ENCODE results near the gene TMEM229B. TPM values are rescaled to one million over a fixed set of nuclear protein-coding genes. Genes with fewer than 3 reads are reported as not detected.
"Not testable (repeated sequence)": the region's sequence is repeated elsewhere in the genome, so short reads cannot be mapped to it uniquely, and the experiment has no call there.

Gene TMEM229B
- total RNA-seq, 1 donor from 2014 or later, result 1.4 TPM

DNA sequence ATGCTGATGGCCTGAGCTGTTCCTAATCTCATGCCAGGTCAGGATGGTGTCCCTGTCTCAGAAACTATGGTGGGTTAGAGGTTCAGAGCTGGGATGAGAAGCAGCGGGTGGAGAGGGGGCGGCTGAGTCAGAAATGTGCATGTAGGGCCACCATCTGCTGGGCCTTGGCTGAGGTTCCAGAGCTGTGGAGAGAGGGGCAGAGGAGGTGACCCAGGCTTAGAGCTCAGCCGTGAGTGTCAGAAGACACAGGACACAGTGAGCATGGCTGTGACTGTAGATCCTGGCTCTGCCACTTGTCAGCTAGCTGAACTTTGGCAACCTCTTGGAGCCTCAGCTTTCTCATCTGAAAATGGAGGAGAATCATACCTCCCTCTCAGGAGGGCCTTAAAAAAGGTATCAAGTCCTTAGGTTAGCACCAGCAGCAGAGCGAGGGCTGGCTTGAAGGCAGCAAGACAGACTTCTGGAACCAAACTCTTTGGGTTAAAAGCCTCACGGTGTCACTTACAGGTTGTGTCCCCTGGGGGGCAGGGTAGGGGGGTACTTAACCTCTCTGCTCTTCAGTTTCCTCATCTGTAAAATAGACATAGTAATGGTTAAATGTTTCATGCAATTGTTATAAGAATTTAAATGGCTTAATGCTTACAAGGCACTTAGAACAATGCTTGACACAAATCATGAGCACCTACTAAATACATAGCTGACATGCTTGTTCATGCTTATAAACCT is 34.8 kb downstream of the TMEM229B start:
- H3K27ac ChIP-seq (replicated peaks), result peak overlapping the region; percentile 18
- intact Hi-C loops (cut with micrococcal nuclease), result no loop called here

DNA sequence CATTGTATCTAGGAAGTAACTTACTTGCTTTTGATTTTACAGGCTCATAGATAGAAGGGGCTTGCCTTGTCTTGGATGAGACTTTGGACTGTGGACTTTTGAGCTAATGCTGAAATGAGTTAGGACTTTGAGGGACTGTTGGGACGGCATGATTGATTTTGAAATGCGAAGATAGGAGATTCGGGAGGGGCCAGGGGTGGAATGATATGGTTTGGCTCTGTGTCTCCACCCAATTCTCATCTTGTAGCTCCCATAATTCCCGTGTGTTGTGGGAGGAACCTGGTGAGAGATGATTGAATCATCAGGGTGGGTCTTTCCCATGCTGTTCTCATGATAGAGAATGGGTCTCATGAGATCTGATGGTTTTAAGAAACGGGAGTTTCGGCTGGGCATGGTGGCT is 36.9 kb downstream of the TMEM229B start:
- H3K36me3 ChIP-seq; H3K9me3 ChIP-seq (replicated peaks); intact Hi-C loops (cut with micrococcal nuclease); H3K27ac ChIP-seq (replicated peaks); DNase-seq; H3K4me3 ChIP-seq; H3K27me3 ChIP-seq (ENCODE audit: low read depth): not testable (repeated sequence)
- peaks cover 24% of the 10 kb centered on the region for H3K4me1 ChIP-seq

More for the DNA sequence above, 34.8 kb downstream of the TMEM229B start:
- TF ChIP-seq, protein P1, sequence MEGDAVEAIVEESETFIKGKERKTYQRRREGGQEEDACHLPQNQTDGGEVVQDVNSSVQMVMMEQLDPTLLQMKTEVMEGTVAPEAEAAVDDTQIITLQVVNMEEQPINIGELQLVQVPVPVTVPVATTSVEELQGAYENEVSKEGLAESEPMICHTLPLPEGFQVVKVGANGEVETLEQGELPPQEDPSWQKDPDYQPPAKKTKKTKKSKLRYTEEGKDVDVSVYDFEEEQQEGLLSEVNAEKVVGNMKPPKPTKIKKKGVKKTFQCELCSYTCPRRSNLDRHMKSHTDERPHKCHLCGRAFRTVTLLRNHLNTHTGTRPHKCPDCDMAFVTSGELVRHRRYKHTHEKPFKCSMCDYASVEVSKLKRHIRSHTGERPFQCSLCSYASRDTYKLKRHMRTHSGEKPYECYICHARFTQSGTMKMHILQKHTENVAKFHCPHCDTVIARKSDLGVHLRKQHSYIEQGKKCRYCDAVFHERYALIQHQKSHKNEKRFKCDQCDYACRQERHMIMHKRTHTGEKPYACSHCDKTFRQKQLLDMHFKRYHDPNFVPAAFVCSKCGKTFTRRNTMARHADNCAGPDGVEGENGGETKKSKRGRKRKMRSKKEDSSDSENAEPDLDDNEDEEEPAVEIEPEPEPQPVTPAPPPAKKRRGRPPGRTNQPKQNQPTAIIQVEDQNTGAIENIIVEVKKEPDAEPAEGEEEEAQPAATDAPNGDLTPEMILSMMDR (IDR thresholded peaks at IDR 0.05; ENCODE audit: borderline replicate concordance), result no peak
- Histone ChIP-seq H3K4me3 (no peak overlapping the region), H3K4me1 (peaks cover 28% of the 10 kb centered on the region), H3K27me3 (ENCODE audit: low read depth) (peaks cover 4% of the 10 kb centered on the region), H3K9me3 (replicated peaks) (no peaks in the 10 kb centered on the region), H3K36me3 (no peaks in the 10 kb centered on the region)
- DNase-seq, result no peak

DNA sequence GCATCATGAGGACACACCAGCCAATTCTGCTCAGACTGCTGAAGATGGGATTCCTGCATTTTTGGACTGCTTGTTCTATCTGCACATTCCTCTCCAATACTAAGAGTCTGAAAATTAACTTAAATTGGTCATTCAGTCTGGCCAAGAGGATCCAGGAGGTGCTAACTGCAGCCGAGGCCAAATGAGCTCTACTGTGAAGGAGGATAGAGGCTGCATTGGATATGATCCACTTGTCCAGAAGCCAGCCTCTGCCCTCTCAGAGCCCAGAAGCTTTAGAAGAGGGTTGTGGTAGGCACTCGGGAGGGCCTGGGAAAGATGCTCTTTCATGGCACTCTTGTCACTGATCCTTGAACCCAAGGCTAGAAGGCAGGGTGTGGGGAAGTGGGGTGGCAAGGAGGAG is 39.4 kb downstream of the TMEM229B start:
- Histone ChIP-seq H3K27ac (replicated peaks) (no peak overlapping the region), H3K4me3 (no peak overlapping the region), H3K27me3 (ENCODE audit: low read depth) (no peaks in the 10 kb centered on the region), H3K36me3 (no peaks in the 10 kb centered on the region), H3K4me1 (peaks cover 39% of the 10 kb centered on the region), H3K9me3 (replicated peaks) (no peaks in the 10 kb centered on the region)
- TF ChIP-seq, protein P1 (IDR thresholded peaks at IDR 0.05; ENCODE audit: borderline replicate concordance), result no peak
- intact Hi-C loops (cut with micrococcal nuclease), result no loop called here
- no peak for DNase-seq

DNA sequence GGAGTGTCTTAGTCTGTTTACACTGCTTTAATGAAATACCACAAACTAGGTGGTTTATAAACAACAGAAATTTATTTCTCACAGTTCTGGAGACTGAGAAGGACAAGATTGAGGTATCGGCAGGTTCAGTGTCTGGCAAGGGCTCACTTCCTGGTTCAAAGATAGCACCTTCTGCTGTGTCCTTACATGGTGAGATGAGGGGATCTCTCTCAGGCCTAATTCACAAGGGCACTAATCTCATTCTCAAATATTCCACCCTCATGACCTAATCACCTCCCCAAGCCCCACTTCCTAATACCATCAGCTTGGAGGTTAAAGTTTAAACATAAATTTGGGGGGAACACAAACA is 41.5 kb downstream of the TMEM229B start:
- no peak for DNase-seq
- intact Hi-C loops (cut with micrococcal nuclease), result no loop called here
- no peaks in the 10 kb centered on the region for H3K36me3 ChIP-seq
- H3K4me3 ChIP-seq, result peak overlapping the region; percentile 34
- no peaks in the 10 kb centered on the region for H3K9me3 ChIP-seq (replicated peaks)
- H3K4me1 ChIP-seq, result peaks cover 33% of the 10 kb centered on the region
- H3K27ac ChIP-seq (replicated peaks), result peak overlapping the region; percentile 85
- TF ChIP-seq, protein P1 (IDR thresholded peaks at IDR 0.05; ENCODE audit: borderline replicate concordance), result no peak
- H3K27me3 ChIP-seq (ENCODE audit: low read depth), result no peaks in the 10 kb centered on the region

DNA sequence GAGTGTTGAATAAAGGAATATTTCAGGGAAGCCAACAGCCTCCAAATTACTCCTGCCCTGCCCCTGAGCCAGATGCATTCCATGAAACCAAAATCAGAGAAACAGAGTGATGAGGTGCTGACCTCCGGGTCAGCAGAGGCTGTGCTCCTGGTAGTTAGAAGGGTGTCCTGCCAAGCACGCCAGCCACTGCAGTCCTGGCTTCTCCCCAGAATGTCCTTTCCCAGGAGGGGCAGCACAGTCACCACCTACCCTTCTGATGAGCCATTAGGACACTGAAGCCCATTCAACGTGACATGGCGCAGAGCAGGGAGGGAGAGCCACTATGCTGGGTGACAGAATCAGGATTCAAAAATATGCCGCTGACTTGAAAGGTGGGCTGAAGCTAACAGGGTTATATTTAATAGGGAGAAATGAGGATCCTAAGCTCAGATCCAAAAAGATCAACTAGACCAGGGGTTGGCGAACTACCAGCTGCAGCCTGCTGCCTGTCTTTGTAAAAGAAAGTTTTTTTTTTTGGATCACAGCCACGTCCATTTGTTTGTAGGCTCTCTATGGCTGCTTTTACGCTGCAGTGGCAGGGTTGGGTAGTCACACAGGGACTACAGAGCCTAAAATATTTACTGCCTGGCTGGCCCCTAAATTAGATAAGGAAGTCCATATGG is 42.0 kb downstream of the TMEM229B start:
- peaks cover 36% of the 10 kb centered on the region for H3K4me1 ChIP-seq
- DNase-seq, result peak; percentile 55
- intact Hi-C loops (cut with micrococcal nuclease), result no loop called here

More for the DNA sequence above, 42.0 kb downstream of the TMEM229B start:
- Histone ChIP-seq H3K27ac (replicated peaks) (peak overlapping the region; percentile 85), H3K27me3 (ENCODE audit: low read depth) (no peaks in the 10 kb centered on the region), H3K9me3 (replicated peaks) (no peaks in the 10 kb centered on the region), H3K4me3 (peak overlapping the region; percentile 34), H3K36me3 (no peaks in the 10 kb centered on the region)
- TF ChIP-seq, protein P1 (IDR thresholded peaks at IDR 0.05; ENCODE audit: borderline replicate concordance), result no peak

Data from left ventricle myocardium inferior (tissue), 1 donor.